GM21529 (cell line): Measurements from ENCODE around the gene NMUR1.
A peak's percentile ranks its signal among the peaks of the same experiment; 100 is the strongest.

Source experiments
- ATAC-seq: cut with Tn5 transposase; IDR thresholded peaks from one replicate; pipeline ENCODE4 v1.9.1; 2021; ENCODE audit not compliant: unreplicated experiment

NMUR1 gene

GRCh38 chr2:231554748-231555545 lies 24.7 kb upstream of the NMUR1 start:
- ATAC-seq, result no peak

GRCh38 chr2:231554327-231554726 lies 24.1 kb upstream of the NMUR1 start:
- ATAC-seq, result no peak

GRCh38 chr2:231552752-231553151 lies 22.5 kb upstream of the NMUR1 start:
- no peak for ATAC-seq

- no peak for ATAC-seq
Measured at GRCh38 chr2:231549446-231550239, 19.4 kb upstream of the NMUR1 start.

- no peak for ATAC-seq
Measured at GRCh38 chr2:231548752-231549151, 18.5 kb upstream of the NMUR1 start.

GRCh38 chr2:231547315-231548110 lies 17.3 kb upstream of the NMUR1 start:
- ATAC-seq, result no peak

- no peak for ATAC-seq
Measured at GRCh38 chr2:231546014-231546715, 15.9 kb upstream of the NMUR1 start.

- peak; percentile 99 for ATAC-seq
Measured at GRCh38 chr2:231545105-231545902, 15.1 kb upstream of the NMUR1 start.

- no peak for ATAC-seq
Measured at GRCh38 chr2:231542136-231542535, 11.9 kb upstream of the NMUR1 start.

GRCh38 chr2:231541645-231542044 lies 11.4 kb upstream of the NMUR1 start:
- no peak for ATAC-seq

- ATAC-seq, result no peak
Measured at GRCh38 chr2:231539991-231540390, 9.7 kb upstream of the NMUR1 start.

- no peak for ATAC-seq
Measured at GRCh38 chr2:231535961-231536360, 5.7 kb upstream of the NMUR1 start.

GRCh38 chr2:231533777-231534125 lies 3.5 kb upstream of the NMUR1 start:
- no peak for ATAC-seq

- ATAC-seq, result no peak
Measured at GRCh38 chr2:231533086-231533776, 3.0 kb upstream of the NMUR1 start.

- no peak for ATAC-seq
Measured at GRCh38 chr2:231532756-231533035, 2.5 kb upstream of the NMUR1 start.

- ATAC-seq, result no peak
Measured at GRCh38 chr2:231531883-231532755, 1.9 kb upstream of the NMUR1 start.

GRCh38 chr2:231531466-231531865 lies 1.2 kb upstream of the NMUR1 start:
- ATAC-seq, result no peak

GRCh38 chr2:231528636-231529030 lies 1.6 kb downstream of the NMUR1 start:
- ATAC-seq, result no peak
